GM19351 (cell line): ENCODE results near the gene RFX1.
"Not testable (repeated sequence)": the region's sequence is repeated elsewhere in the genome, so short reads cannot be mapped to it uniquely, and the experiment has no call there.

Experiments used
- ATAC-seq: cut with Tn5 transposase; IDR thresholded peaks from one replicate; pipeline ENCODE4 v1.9.1; 2021; ENCODE audit warnings: mild to moderate bottlenecking, moderate library complexity; ENCODE audit not compliant: unreplicated experiment

Gene RFX1

GRCh38 chr19:13938301-13939064 is 67.6 kb downstream of the RFX1 start, which contains the start of gene PODNL1:
Gene PODNL1 (minus strand): TSS chr19:13938417. CDS start chr19:13938181, 236 bp downstream.
- ATAC-seq: no peak

- ATAC-seq: no peak
Measured at GRCh38 chr19:13937479-13938300, 68.4 kb downstream of the RFX1 start.

GRCh38 chr19:13935765-13936510 is 70.2 kb downstream of the RFX1 start:
- ATAC-seq: no peak

- ATAC-seq: no peak
Measured at GRCh38 chr19:13934785-13935109, 71.4 kb downstream of the RFX1 start.

GRCh38 chr19:13932911-13933393 is 73.2 kb downstream of the RFX1 start:
- no peak for ATAC-seq

GRCh38 chr19:13932149-13932637 is 73.9 kb downstream of the RFX1 start:
- ATAC-seq: no peak

GRCh38 chr19:13931391-13932148 is 74.5 kb downstream of the RFX1 start:
- no peak for ATAC-seq

- no peak for ATAC-seq
Measured at GRCh38 chr19:13930402-13930801, 75.7 kb downstream of the RFX1 start.

GRCh38 chr19:13929956-13930355 is 76.2 kb downstream of the RFX1 start:
- no peak for ATAC-seq

GRCh38 chr19:13929340-13929739 is 76.8 kb downstream of the RFX1 start:
- ATAC-seq: no peak

GRCh38 chr19:13926715-13927114 is 79.4 kb downstream of the RFX1 start:
- ATAC-seq: no peak

- ATAC-seq: no peak
Measured at GRCh38 chr19:13926010-13926409, 80.1 kb downstream of the RFX1 start.

GRCh38 chr19:13923194-13923987 is 82.7 kb downstream of the RFX1 start:
- ATAC-seq: no peak

- not testable (repeated sequence) for ATAC-seq
Measured at GRCh38 chr19:13922118-13922517, 84.0 kb downstream of the RFX1 start.

GRCh38 chr19:13920940-13921747 is 85.0 kb downstream of the RFX1 start:
- ATAC-seq: no peak

- no peak for ATAC-seq
Measured at GRCh38 chr19:13920524-13920923, 85.6 kb downstream of the RFX1 start.

- no peak for ATAC-seq
Measured at GRCh38 chr19:13918726-13919411, 87.3 kb downstream of the RFX1 start.

GRCh38 chr19:13917888-13918406 is 88.2 kb downstream of the RFX1 start:
- no peak for ATAC-seq
